MM.1S (cell line): ENCODE data around the gene ETHE1.

Source experiments
- DNase-seq: peaks from one replicate; pipeline ENCODE4 v3.0.0-alpha.2; 2015
- H2AFZ ChIP-seq: fragments of 300-600 bp; sonication (generic); 2 replicates; pipeline ENCODE4 v1.6.0; 2016; ENCODE audit warnings: antibody characterized with exemption, low read length
- H3F3A ChIP-seq: fragments of 300-600 bp; sonication (generic); 2 replicates; pipeline ENCODE4 v1.6.1; 2016; ENCODE audit warnings: mild to moderate bottlenecking, antibody characterized with exemption, low read length, moderate library complexity, mixed read lengths; ENCODE audit not compliant: insufficient read depth
- H3K27ac ChIP-seq: fragments of 300-600 bp; sonication (generic); 2 replicates; pipeline ENCODE4 v1.5.1; 2016; ENCODE audit warnings: mild to moderate bottlenecking, low read length
- H3K27me3 ChIP-seq: fragments of 300-600 bp; sonication (generic); replicated peaks from 2 replicates; pipeline ENCODE4 v1.6.0; 2016; ENCODE audit warnings: low read length; ENCODE audit not compliant: insufficient read depth
- H3K36me3 ChIP-seq: fragments of 300-600 bp; sonication (generic); replicated peaks from 2 replicates; pipeline ENCODE4 v1.6.1; 2016; ENCODE audit warnings: mild to moderate bottlenecking, low read length, mixed read lengths; ENCODE audit not compliant: insufficient read depth
- H3K4me1 ChIP-seq: fragments of 300-600 bp; sonication (generic); 2 replicates; pipeline ENCODE4 v1.6.1; 2016; ENCODE audit warnings: low read length, mixed read lengths
- H3K4me2 ChIP-seq: fragments of 300-600 bp; sonication (generic); 2 replicates; pipeline ENCODE4 v1.6.0; 2016; ENCODE audit warnings: low read depth, low read length
- H3K4me3 ChIP-seq: fragments of 300-600 bp; sonication (generic); 2 replicates; pipeline ENCODE4 v1.5.1; 2016; ENCODE audit warnings: low read length, mixed read lengths
- H3K79me2 ChIP-seq: fragments of 300-600 bp; sonication (generic); 2 replicates; pipeline ENCODE4 v1.6.1; 2016; ENCODE audit warnings: mixed run types, low read length, mixed read lengths
- H3K9ac ChIP-seq: fragments of 300-600 bp; sonication (generic); 2 replicates; pipeline ENCODE4 v1.6.1; 2016; ENCODE audit warnings: low read length, mixed read lengths
- H3K9me2 ChIP-seq: fragments of 300-600 bp; sonication (generic); replicated peaks from 2 replicates; pipeline ENCODE4 v1.6.1; 2016; ENCODE audit warnings: mild to moderate bottlenecking, low read length, mixed read lengths; ENCODE audit not compliant: insufficient read depth
- H3K9me3 ChIP-seq: fragments of 300-600 bp; sonication (generic); replicated peaks from 2 replicates; pipeline ENCODE4 v1.6.1; 2016; ENCODE audit warnings: mild to moderate bottlenecking, low read length, mixed read lengths; ENCODE audit not compliant: insufficient read depth
- H4K20me1 ChIP-seq: fragments of 300-600 bp; sonication (generic); 2 replicates; pipeline ENCODE4 v1.6.1; 2016; ENCODE audit warnings: mild to moderate bottlenecking, low read length, moderate library complexity, mixed read lengths; ENCODE audit not compliant: insufficient read depth
- CTCF ChIP-seq: fragments of 300-600 bp; sonication (generic); IDR thresholded peaks from 2 replicates; pipeline ENCODE4 v1.5.1; 2016; ENCODE audit warnings: antibody characterized with exemption, low read length, mixed read lengths
- EZH2 ChIP-seq: fragments of 300-600 bp; sonication (generic); optimal IDR thresholded peaks from 2 replicates; pipeline ENCODE3; 2017; ENCODE audit warnings: low read depth, mild to moderate bottlenecking, antibody characterized with exemption, low read length, mixed read lengths
- EZH2phosphoT487 ChIP-seq: fragments of 300-600 bp; sonication (generic); IDR thresholded peaks from 2 replicates; pipeline ENCODE4 v1.6.1; 2018; ENCODE audit warnings: antibody characterized with exemption, low read length

ETHE1 gene

DNA sequence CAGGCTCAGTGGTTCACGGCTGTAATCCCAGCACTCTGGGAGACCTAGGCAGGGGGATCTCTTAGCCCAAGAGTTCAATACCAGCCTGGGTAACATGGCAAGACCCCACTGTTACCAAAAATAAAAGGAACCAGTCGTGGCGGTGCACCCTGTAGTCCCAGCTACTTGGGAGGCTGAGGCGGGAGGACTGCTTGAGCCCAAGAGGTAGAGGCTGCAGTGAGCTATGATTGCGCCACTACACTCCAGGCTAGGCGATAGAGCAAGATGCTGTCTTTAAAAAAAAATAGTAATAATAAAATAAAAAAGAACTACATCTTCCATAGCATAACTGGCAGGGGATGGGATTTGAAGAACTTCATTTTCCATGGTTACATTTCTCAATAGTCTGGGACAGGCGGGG is 64.6 kb downstream of the ETHE1 start:
- Histone ChIP-seq H3K27me3 (peaks cover 27% of the 10 kb centered on the region), H3K4me1 (peaks cover 8% of the 10 kb centered on the region; the same call in 1 of the 2 replicates), H3K36me3 (no peaks in the 10 kb centered on the region), H3K9ac (no peak overlapping the region), H3K4me2 (no peak overlapping the region), H3K4me3 (no peak overlapping the region), H3K79me2 (no peaks in the 10 kb centered on the region), H3F3A (no peaks in the 10 kb centered on the region), H3K27ac (no peak overlapping the region), H3K9me2 (no peaks in the 10 kb centered on the region), H3K9me3 (no peaks in the 10 kb centered on the region), H2AFZ (no peak overlapping the region), H4K20me1 (no peaks in the 10 kb centered on the region)
- no peak for DNase-seq
- TF ChIP-seq EZH2phosphoT487: no peak
- TF ChIP-seq CTCF: no peak
- no peak for TF ChIP-seq EZH2

DNA sequence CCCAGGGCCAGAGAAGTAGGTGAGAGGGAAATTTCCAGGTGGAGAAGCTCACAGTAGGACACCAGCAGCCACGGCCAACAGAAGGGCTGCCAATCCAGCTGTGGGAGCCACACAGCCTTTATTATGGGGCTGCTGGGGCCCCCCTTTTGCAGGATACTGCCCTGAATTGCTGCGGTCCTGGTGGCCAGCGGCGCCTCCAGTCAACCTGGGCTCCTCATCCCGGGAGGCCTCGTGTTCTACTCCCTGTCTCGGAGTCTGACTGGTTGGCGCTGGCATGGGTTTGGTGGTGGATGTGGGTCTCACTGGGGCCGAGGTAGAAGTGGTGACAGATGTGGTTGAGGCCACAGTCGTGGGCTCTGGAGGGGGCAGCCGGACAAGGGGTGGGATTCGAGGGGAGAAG is 65.7 kb downstream of the ETHE1 start:
- Histone ChIP-seq H3K27me3 (peaks cover 27% of the 10 kb centered on the region), H3K36me3 (no peaks in the 10 kb centered on the region), H3K9me3 (no peaks in the 10 kb centered on the region), H3K79me2 (no peaks in the 10 kb centered on the region), H3K4me1 (peaks cover 8% of the 10 kb centered on the region; the same call in 1 of the 2 replicates), H3K4me2 (no peak overlapping the region), H3K9ac (no peak overlapping the region), H3F3A (no peaks in the 10 kb centered on the region), H2AFZ (no peak overlapping the region), H3K4me3 (no peak overlapping the region), H3K9me2 (no peaks in the 10 kb centered on the region), H3K27ac (no peak overlapping the region), H4K20me1 (no peaks in the 10 kb centered on the region)
- TF ChIP-seq EZH2: no peak
- TF ChIP-seq EZH2phosphoT487: no peak
- no peak for TF ChIP-seq CTCF
- no peak for DNase-seq

GRCh38 chr19:43460362-43461016 is 66.5 kb downstream of the ETHE1 start:
- Histone ChIP-seq H3K36me3 (no peaks in the 10 kb centered on the region), H3K9me3 (no peaks in the 10 kb centered on the region), H3K4me3 (no peak overlapping the region), H3K9ac (no peak overlapping the region), H3K79me2 (no peaks in the 10 kb centered on the region), H2AFZ (no peak overlapping the region), H3K27ac (no peak overlapping the region), H3K4me2 (no peak overlapping the region), H3K4me1 (peaks cover 8% of the 10 kb centered on the region; the same call in 1 of the 2 replicates), H3F3A (no peaks in the 10 kb centered on the region), H3K9me2 (no peaks in the 10 kb centered on the region), H3K27me3 (peaks cover 32% of the 10 kb centered on the region), H4K20me1 (no peaks in the 10 kb centered on the region)
- no peak for TF ChIP-seq EZH2phosphoT487
- TF ChIP-seq EZH2: no peak
- TF ChIP-seq CTCF: no peak
- no peak for DNase-seq
